Measurements from ENCODE around the gene GRPR. TPM values are rescaled to one million over a fixed set of nuclear protein-coding genes. Genes with fewer than 3 reads are reported as not detected.

Gene GRPR
- polyA plus RNA-seq, 1 of the 3 experiments (the other 2 are of a cell fraction): 1.2 TPM

- Histone ChIP-seq H4K20me1 (ENCODE audit: insufficient read depth) (no peaks in the 10 kb centered on the region), H3K79me2 (ENCODE audit: insufficient read depth) (no peaks in the 10 kb centered on the region), H3K4me1 (ENCODE audit: control insufficient read depth in 1 of 2, insufficient read depth in 2 of 2, low read depth in 1 of 2, low read length in 1 of 2) (no peaks in the 10 kb centered on the region), H3K4me3 (ENCODE audit: low read depth in 2 of 2, low read length in 1 of 2) (no peak overlapping the region), H3K4me2 (no peak overlapping the region), H3K9me2 (no peaks in the 10 kb centered on the region), H3K9me3 (no peaks in the 10 kb centered on the region), H3K36me3 (replicated peaks in 1 of 2; ENCODE audit: control insufficient read depth in 1 of 2, insufficient read depth in 2 of 2, low read length in 1 of 2) (peaks cover 0 to 3% of the 10 kb centered on the region in 2 experiments), H3F3A (replicated peaks; ENCODE audit: insufficient read depth) (no peaks in the 10 kb centered on the region), H3K27me3 (ENCODE audit: insufficient read depth) (no peaks in the 10 kb centered on the region), H2AFZ (ENCODE audit: low read depth) (no peak overlapping the region), H3K27ac (ENCODE audit: low read depth in 2 of 2, low read length in 1 of 2) (no peak overlapping the region), H3K9ac (no peak overlapping the region)
- POLR2A ChIA-PET: no interaction called here
- WGBS (ENCODE audit: low lambda C conversion rate): 93% methylated on average over 3 of the region's 3 CpGs
- CTCF ChIA-PET: no interaction called here
- TF ChIP-seq NFIC (IDR thresholded peaks at IDR 0.05; ENCODE audit: borderline replicate concordance) (no peak), GABPA (IDR thresholded peaks at IDR 0.05; ENCODE audit: low read depth) (no peak), MXI1 (IDR thresholded peaks at IDR 0.05; ENCODE audit: low read depth, low read length) (no peak), TAF1 (IDR thresholded peaks at IDR 0.05; ENCODE audit: borderline replicate concordance, low read depth, low read length) (no peak), MEF2A (IDR thresholded peaks at IDR 0.05; ENCODE audit: borderline replicate concordance, low read depth) (no peak), CTCF (IDR thresholded peaks at IDR 0.05) (no peak), RXRA (IDR thresholded peaks at IDR 0.05; ENCODE audit: borderline replicate concordance, low read depth) (no peak), RFX5 (IDR thresholded peaks at IDR 0.05; ENCODE audit: low read length) (no peak), EZH2phosphoT487 (IDR thresholded peaks at IDR 0.05; ENCODE audit: borderline replicate concordance, low read depth) (no peak), SMC3 (IDR thresholded peaks at IDR 0.05; ENCODE audit: low read depth, low read length) (no peak)
- TF ChIP-seq, protein P1, sequence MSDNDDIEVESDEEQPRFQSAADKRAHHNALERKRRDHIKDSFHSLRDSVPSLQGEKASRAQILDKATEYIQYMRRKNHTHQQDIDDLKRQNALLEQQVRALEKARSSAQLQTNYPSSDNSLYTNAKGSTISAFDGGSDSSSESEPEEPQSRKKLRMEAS (IDR thresholded peaks at IDR 0.05; ENCODE audit: low read depth): no peak
- no peak for DNase-seq
These were observed 49.0 kb downstream of the GRPR start for GRCh38 chrX:16172391-16172790.

DNA sequence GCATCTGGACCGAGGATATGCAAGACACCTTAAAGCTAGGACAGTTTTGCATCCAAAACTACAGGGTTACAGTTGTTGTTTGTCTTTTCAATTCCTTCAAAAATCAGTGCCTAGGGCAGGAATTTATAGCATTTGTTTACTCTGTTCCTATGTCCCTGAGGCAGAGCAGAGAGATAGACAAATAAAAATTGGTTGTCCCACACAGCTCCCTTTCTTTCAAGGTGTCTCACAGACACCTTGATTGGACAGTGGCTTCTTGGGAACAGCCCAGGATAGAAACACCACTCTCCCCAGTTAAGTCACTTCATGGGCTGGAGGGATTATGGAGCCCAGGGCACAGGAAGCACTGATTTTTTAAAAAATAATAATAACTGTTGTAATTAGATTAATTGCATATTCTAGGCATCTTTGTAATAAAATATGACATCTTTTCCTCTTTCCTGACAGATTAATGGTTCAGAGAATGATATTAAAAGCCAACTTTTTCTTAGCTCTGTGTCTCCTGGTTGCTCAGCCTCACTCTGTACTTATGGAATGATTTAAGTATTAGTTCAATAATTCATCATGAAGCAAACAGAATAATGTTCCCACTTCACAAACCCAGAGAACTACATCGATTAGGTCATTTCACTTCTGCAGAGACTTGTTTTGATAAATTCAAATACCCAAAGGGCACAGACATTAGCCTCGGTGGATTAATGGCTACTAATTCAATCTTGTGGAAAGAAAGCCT lies 52.1 kb downstream of the GRPR start:
- H3K9me2 ChIP-seq: no peaks in the 10 kb centered on the region
- TF ChIP-seq, protein P2, sequence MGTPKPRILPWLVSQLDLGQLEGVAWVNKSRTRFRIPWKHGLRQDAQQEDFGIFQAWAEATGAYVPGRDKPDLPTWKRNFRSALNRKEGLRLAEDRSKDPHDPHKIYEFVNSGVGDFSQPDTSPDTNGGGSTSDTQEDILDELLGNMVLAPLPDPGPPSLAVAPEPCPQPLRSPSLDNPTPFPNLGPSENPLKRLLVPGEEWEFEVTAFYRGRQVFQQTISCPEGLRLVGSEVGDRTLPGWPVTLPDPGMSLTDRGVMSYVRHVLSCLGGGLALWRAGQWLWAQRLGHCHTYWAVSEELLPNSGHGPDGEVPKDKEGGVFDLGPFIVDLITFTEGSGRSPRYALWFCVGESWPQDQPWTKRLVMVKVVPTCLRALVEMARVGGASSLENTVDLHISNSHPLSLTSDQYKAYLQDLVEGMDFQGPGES (IDR thresholded peaks at IDR 0.05; ENCODE audit: low read depth, low read length): no peak
- no peak for TF ChIP-seq YY1 (IDR thresholded peaks at IDR 0.05; ENCODE audit: low read depth)
- no peak for TF ChIP-seq SMC3 (IDR thresholded peaks at IDR 0.05; ENCODE audit: low read depth, low read length)
- TF ChIP-seq TAF1 (IDR thresholded peaks at IDR 0.05; ENCODE audit: borderline replicate concordance, low read depth, low read length): no peak
- no peak for DNase-seq
- no peaks in the 10 kb centered on the region for H3K4me1 ChIP-seq (ENCODE audit: control insufficient read depth in 1 of 2, insufficient read depth in 2 of 2, low read depth in 1 of 2, low read length in 1 of 2)
- peaks cover 0 to 3% of the 10 kb centered on the region in 2 experiments for H3K36me3 ChIP-seq (replicated peaks in 1 of 2; ENCODE audit: control insufficient read depth in 1 of 2, insufficient read depth in 2 of 2, low read length in 1 of 2)
- no peak overlapping the region for H3K9ac ChIP-seq
- CTCF ChIA-PET: no interaction called here
- WGBS (ENCODE audit: low lambda C conversion rate): 16% methylated on average over 3 of the region's 3 CpGs
- H3K4me2 ChIP-seq: no peak overlapping the region
- no peaks in the 10 kb centered on the region for H3K9me3 ChIP-seq
- H3K79me2 ChIP-seq (ENCODE audit: insufficient read depth): no peaks in the 10 kb centered on the region
- H3K27ac ChIP-seq (ENCODE audit: low read depth in 2 of 2, low read length in 1 of 2): no peak overlapping the region
- no peaks in the 10 kb centered on the region for H3F3A ChIP-seq (replicated peaks; ENCODE audit: insufficient read depth)
- H3K4me3 ChIP-seq (ENCODE audit: low read depth in 2 of 2, low read length in 1 of 2): no peak overlapping the region
- H3K27me3 ChIP-seq (ENCODE audit: insufficient read depth): no peaks in the 10 kb centered on the region
- no peak overlapping the region for H2AFZ ChIP-seq (ENCODE audit: low read depth)
- H4K20me1 ChIP-seq (ENCODE audit: insufficient read depth): no peaks in the 10 kb centered on the region
- POLR2A ChIA-PET: no interaction called here
